ENCODE results near the gene SLC44A3. TPM values are rescaled to one million over a fixed set of nuclear protein-coding genes. Genes with fewer than 3 reads are reported as not detected.

Gene SLC44A3
- polyA plus RNA-seq, 1 of the 3 experiments (the other 2 are of a cell fraction) = 2.6 TPM

DNA sequence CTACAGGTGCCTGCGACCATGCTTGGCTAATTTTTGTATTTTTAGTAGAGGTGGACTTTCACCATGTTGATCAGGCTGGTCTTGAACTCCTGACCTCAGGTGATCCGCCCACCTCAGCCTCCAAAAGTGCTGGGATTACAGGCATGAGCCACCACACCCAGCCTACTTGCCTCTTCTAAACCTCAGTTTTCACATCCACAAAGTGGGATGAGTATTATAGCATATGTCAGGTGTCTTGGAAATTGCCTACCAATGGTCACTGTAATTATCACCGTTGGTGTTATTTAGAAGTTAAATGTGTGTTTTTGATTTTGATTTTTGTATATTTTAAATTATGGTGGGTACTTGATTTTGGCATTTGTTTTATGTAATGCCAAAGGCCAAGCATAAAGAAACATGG lies 36.7 kb downstream of the SLC44A3 start:
- CTCF ChIA-PET = interaction anchor here (0.6 to 15.1 kb wide), 10 partner anchors 12 to 821 kb away, joined by 3 to 186 read pairs (median 3); no protein-coding TSS in a partner anchor
- no peaks in the 10 kb centered on the region for H3K27me3 ChIP-seq (ENCODE audit: insufficient read depth)
- no peak overlapping the region for H3K9ac ChIP-seq
- no peak for DNase-seq
- H3K9me3 ChIP-seq = no peaks in the 10 kb centered on the region
- H3K9me2 ChIP-seq = no peaks in the 10 kb centered on the region
- H3K4me1 ChIP-seq (ENCODE audit: control insufficient read depth in 1 of 2, insufficient read depth in 2 of 2, low read depth in 1 of 2, low read length in 1 of 2) = peaks cover 11 to 18% of the 10 kb centered on the region in 2 experiments; a peak in 3 of 4 replicates
- H3K36me3 ChIP-seq (replicated peaks in 1 of 2; ENCODE audit: control insufficient read depth in 1 of 2, insufficient read depth in 2 of 2, low read length in 1 of 2) = no peaks in the 10 kb centered on the region
- no peak overlapping the region for H3K4me3 ChIP-seq (ENCODE audit: low read depth in 2 of 2, low read length in 1 of 2)
- H3K79me2 ChIP-seq (ENCODE audit: insufficient read depth) = no peaks in the 10 kb centered on the region
- POLR2A ChIA-PET = no interaction called here
- no peak overlapping the region for H3K4me2 ChIP-seq
- no peak overlapping the region for H2AFZ ChIP-seq (ENCODE audit: low read depth)
- 99% methylated on average over 3 of the region's 3 CpGs for WGBS (ENCODE audit: low lambda C conversion rate)
- no peaks in the 10 kb centered on the region for H4K20me1 ChIP-seq (ENCODE audit: insufficient read depth)
- peaks cover 17% of the 10 kb centered on the region for H3F3A ChIP-seq (replicated peaks; ENCODE audit: insufficient read depth)
- no peak overlapping the region for H3K27ac ChIP-seq (ENCODE audit: low read depth in 2 of 2, low read length in 1 of 2)
- TF ChIP-seq YY1 (IDR thresholded peaks at IDR 0.05; ENCODE audit: low read depth) (no peak), TCF12 (IDR thresholded peaks at IDR 0.05) (no peak)
- TF ChIP-seq, protein P1, sequence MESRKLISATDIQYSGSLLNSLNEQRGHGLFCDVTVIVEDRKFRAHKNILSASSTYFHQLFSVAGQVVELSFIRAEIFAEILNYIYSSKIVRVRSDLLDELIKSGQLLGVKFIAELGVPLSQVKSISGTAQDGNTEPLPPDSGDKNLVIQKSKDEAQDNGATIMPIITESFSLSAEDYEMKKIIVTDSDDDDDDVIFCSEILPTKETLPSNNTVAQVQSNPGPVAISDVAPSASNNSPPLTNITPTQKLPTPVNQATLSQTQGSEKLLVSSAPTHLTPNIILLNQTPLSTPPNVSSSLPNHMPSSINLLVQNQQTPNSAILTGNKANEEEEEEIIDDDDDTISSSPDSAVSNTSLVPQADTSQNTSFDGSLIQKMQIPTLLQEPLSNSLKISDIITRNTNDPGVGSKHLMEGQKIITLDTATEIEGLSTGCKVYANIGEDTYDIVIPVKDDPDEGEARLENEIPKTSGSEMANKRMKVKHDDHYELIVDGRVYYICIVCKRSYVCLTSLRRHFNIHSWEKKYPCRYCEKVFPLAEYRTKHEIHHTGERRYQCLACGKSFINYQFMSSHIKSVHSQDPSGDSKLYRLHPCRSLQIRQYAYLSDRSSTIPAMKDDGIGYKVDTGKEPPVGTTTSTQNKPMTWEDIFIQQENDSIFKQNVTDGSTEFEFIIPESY (IDR thresholded peaks at IDR 0.05; ENCODE audit: borderline replicate concordance, low read depth) = no peak

DNA sequence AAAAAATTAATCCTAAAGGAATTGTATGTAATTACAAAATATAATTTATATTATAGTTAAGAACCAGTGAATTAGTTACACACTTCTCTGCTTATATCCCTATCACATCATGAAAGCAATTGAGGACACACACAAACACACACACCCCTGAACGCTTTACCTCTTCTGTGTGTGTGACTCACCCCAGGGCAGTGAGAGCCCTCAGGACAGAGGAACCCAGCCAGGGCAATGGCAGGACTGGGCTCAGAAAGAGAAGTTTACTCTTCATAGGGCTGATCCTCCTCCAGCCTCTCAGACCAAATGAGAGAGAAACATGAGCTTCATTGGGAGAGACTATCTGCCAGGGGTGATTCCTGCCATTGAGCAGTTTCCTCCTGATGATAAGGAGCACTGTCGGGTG lies 38.1 kb downstream of the SLC44A3 start:
- Histone ChIP-seq H3K4me1 (ENCODE audit: control insufficient read depth in 1 of 2, insufficient read depth in 2 of 2, low read depth in 1 of 2, low read length in 1 of 2) (peaks cover 20 to 24% of the 10 kb centered on the region in 2 experiments; a peak in 3 of 4 replicates), H3F3A (replicated peaks; ENCODE audit: insufficient read depth) (peaks cover 25% of the 10 kb centered on the region), H3K9ac (no peak overlapping the region), H3K27me3 (ENCODE audit: insufficient read depth) (no peaks in the 10 kb centered on the region), H2AFZ (ENCODE audit: low read depth) (no peak overlapping the region), H3K36me3 (replicated peaks in 1 of 2; ENCODE audit: control insufficient read depth in 1 of 2, insufficient read depth in 2 of 2, low read length in 1 of 2) (no peaks in the 10 kb centered on the region), H3K27ac (ENCODE audit: low read depth in 2 of 2, low read length in 1 of 2) (no peak overlapping the region), H3K4me2 (no peak overlapping the region), H3K9me2 (no peaks in the 10 kb centered on the region), H4K20me1 (ENCODE audit: insufficient read depth) (no peaks in the 10 kb centered on the region), H3K4me3 (ENCODE audit: low read depth in 2 of 2, low read length in 1 of 2) (no peak overlapping the region), H3K9me3 (no peaks in the 10 kb centered on the region), H3K79me2 (ENCODE audit: insufficient read depth) (no peaks in the 10 kb centered on the region)
- 56% methylated on average over 2 of the region's 2 CpGs for WGBS (ENCODE audit: low lambda C conversion rate)
- no peak for DNase-seq
- CTCF ChIA-PET = interaction anchor here (1.4 to 15.1 kb wide), 3 partner anchors 69 to 186 kb away, joined by 3 to 186 read pairs (median 39); partner anchors contain the start of gene CNN3
- TF ChIP-seq FOSL2 (IDR thresholded peaks at IDR 0.05; ENCODE audit: borderline replicate concordance, low read depth) = peak; percentile 33; the same call in 1 of the 2 replicates
- TF ChIP-seq, protein P2, sequence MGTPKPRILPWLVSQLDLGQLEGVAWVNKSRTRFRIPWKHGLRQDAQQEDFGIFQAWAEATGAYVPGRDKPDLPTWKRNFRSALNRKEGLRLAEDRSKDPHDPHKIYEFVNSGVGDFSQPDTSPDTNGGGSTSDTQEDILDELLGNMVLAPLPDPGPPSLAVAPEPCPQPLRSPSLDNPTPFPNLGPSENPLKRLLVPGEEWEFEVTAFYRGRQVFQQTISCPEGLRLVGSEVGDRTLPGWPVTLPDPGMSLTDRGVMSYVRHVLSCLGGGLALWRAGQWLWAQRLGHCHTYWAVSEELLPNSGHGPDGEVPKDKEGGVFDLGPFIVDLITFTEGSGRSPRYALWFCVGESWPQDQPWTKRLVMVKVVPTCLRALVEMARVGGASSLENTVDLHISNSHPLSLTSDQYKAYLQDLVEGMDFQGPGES (IDR thresholded peaks at IDR 0.05; ENCODE audit: low read depth, low read length) = no peak
- no peak for TF ChIP-seq RXRA (IDR thresholded peaks at IDR 0.05; ENCODE audit: borderline replicate concordance, low read depth)
- TF ChIP-seq, protein P3, sequence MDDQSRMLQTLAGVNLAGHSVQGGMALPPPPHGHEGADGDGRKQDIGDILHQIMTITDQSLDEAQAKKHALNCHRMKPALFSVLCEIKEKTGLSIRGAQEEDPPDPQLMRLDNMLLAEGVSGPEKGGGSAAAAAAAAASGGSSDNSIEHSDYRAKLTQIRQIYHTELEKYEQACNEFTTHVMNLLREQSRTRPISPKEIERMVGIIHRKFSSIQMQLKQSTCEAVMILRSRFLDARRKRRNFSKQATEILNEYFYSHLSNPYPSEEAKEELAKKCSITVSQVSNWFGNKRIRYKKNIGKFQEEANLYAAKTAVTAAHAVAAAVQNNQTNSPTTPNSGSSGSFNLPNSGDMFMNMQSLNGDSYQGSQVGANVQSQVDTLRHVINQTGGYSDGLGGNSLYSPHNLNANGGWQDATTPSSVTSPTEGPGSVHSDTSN (IDR thresholded peaks at IDR 0.05) = no peak
- no peak for TF ChIP-seq SMC3 (IDR thresholded peaks at IDR 0.05; ENCODE audit: low read depth, low read length)
- POLR2A ChIA-PET = no interaction called here

All from SK-N-SH (cell line).